Prostate gland (tissue), 2 donors: Measurements from ENCODE around the gene EXOSC7. TPM values are rescaled to one million over a fixed set of nuclear protein-coding genes. Genes with fewer than 3 reads are reported as not detected.

Source experiments
- DNase-seq: peaks from one replicate; pipeline ENCODE4 v3.0.0-alpha.2; 2019; ENCODE audit warnings: low spot score
- H3K27ac ChIP-seq, 2 donors: fragments of 200-600 bp; sonication (generic); 2 replicates each; pipeline ENCODE4 v1.5.1; 2017 to 2019
- H3K27me3 ChIP-seq: fragments of 200-600 bp; sonication (generic); replicated peaks from 2 replicates; pipeline ENCODE4 v1.5.1; 2019; ENCODE audit not compliant: insufficient read depth
- H3K36me3 ChIP-seq, 2 donors: fragments of 200-600 bp; sonication (generic); 1 replicate in 1 of 2; 2 replicates in 1 of 2; pipeline versions ENCODE4 v1.5.1 to v1.8.1; 2017 to 2019
- H3K4me1 ChIP-seq: fragments of 200-600 bp; sonication (generic); replicated peaks from 2 replicates; pipeline ENCODE4 v1.5.1; 2019
- H3K4me3 ChIP-seq, 2 donors: fragments of 200-600 bp; sonication (generic); 2 replicates each; pipeline ENCODE4 v1.5.1; 2017 to 2019
- H3K9me3 ChIP-seq: fragments of 200-600 bp; sonication (generic); 2 replicates; pipeline ENCODE4 v1.5.1; 2017
- CTCF ChIP-seq, 4 experiments: fragments of 200-600 bp in 2 of 4; fragments of 450-650 bp in 2 of 4; sonication (generic) in 2 of 4; IDR thresholded peaks; 1 replicate in 3 of 4; 2 replicates in 1 of 4; pipeline ENCODE4 v1.5.1; 2016 to 2019; ENCODE audit warnings: antibody characterized with exemption in 4 of 4, mild to moderate bottlenecking in 2 of 4, moderate library complexity in 2 of 4
- POLR2A ChIP-seq: fragments of 450-650 bp; IDR thresholded peaks from one replicate; pipeline ENCODE4 v1.6.1; 2016; ENCODE audit warnings: antibody characterized with exemption, mild to moderate bottlenecking
- POLR2AphosphoS5 ChIP-seq: sonication (generic); formaldehyde crosslinking; IDR thresholded peaks from one replicate; pipeline ENCODE4 v1.6.1; 2017; ENCODE audit warnings: antibody characterized with exemption
- WGBS: methylation state at CpG from one replicate; pipeline ENCODE4 v1.1.5; 2018; 5-methylcytosine and 5-hydroxymethylcytosine counted together
- intact Hi-C: fragments of 100-400 bp; cut with DNase I; formaldehyde crosslinking; loops from one replicate; pipeline ENCODE4 v1.14.2; 2022
- total RNA-seq, 2 donors: library from RNA; depleted of rRNA; stranded (reverse); fragments of >200 nt; gene quantifications; one replicate each; pipeline ENCODE4 v1.1.0, GENCODE V29; 2016

The EXOSC7 gene
- total RNA-seq, 2 donors from 2014 or later = 55.2 to 56.2 TPM

DNA sequence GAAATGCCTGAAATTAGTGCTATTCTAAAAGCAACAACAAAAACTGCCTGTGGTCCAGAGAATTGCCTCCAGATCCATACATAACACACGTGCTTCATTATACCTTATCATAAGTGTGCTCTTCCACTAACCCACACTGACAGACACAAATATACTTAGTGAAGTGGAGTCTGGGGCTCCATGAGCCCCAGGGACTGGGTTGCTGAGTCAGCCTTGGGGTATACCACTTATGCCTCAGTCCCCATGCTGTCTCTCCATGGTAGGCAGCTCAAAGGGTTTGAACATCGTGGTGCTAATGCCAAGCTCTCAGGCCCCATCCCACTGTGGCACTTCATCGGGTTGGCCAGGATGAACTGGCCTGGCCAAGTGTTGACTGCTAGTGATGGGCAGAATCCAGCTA is 10.9 kb upstream of the EXOSC7 start:
- Histone ChIP-seq H3K9me3 (no peaks in the 10 kb centered on the region), H3K4me3 (no peak overlapping the region), H3K36me3 (no peaks in the 10 kb centered on the region), H3K27me3 (no peaks in the 10 kb centered on the region), H3K4me1 (no peaks in the 10 kb centered on the region), H3K27ac (no peak overlapping the region)
- 83% methylated on average over 3 of the region's 3 CpGs for WGBS
- intact Hi-C loops = no loop called here
- TF ChIP-seq POLR2AphosphoS5 (no peak), POLR2A (no peak), CTCF (IDR thresholded peaks at IDR 0.05) (no peak)
- DNase-seq = no peak

GRCh38 chr3:44966795-44967278 is 9.2 kb upstream of the EXOSC7 start:
- no peaks in the 10 kb centered on the region for H3K36me3 ChIP-seq
- no peak overlapping the region for H3K27ac ChIP-seq
- H3K4me3 ChIP-seq = no peak overlapping the region
- WGBS = 39% methylated on average over 3 of the region's 3 CpGs
- H3K4me1 ChIP-seq = peaks cover 3% of the 10 kb centered on the region
- no peaks in the 10 kb centered on the region for H3K9me3 ChIP-seq
- TF ChIP-seq POLR2AphosphoS5 = peak; percentile 43
- TF ChIP-seq CTCF (IDR thresholded peaks at IDR 0.05) = no peak
- intact Hi-C loops = no loop called here
- peak; percentile 41 for DNase-seq
- no peaks in the 10 kb centered on the region for H3K27me3 ChIP-seq

DNA sequence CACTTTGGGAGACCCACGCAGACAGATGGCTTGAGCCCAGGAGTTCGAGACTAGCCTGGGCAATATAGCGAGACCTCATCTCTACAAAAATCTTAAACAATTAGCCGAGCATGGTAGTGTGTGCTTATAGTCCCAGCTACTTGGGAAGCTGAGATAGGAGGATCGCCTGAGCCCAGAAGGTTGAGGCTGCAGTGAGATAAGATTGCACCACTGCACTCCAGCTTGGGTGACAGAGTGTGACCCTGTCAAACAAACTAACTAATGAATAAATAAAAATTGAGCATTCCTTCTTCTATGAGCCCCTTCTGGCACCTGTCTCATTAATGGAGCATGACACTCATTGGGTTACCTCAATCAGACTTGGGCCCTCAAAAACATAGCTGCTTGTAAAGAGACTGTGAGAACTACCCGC is 7.6 kb upstream of the EXOSC7 start:
- Histone ChIP-seq H3K4me3 (no peak overlapping the region), H3K27me3 (no peaks in the 10 kb centered on the region), H3K36me3 (no peaks in the 10 kb centered on the region), H3K27ac (no peak overlapping the region), H3K4me1 (peaks cover 3% of the 10 kb centered on the region), H3K9me3 (no peaks in the 10 kb centered on the region)
- no peak for DNase-seq
- 60% methylated on average over 6 of the region's 6 CpGs for WGBS
- intact Hi-C loops = no loop called here
- TF ChIP-seq POLR2AphosphoS5 = no peak
- no peak for TF ChIP-seq POLR2A
- TF ChIP-seq CTCF (IDR thresholded peaks at IDR 0.05) = no peak

DNA sequence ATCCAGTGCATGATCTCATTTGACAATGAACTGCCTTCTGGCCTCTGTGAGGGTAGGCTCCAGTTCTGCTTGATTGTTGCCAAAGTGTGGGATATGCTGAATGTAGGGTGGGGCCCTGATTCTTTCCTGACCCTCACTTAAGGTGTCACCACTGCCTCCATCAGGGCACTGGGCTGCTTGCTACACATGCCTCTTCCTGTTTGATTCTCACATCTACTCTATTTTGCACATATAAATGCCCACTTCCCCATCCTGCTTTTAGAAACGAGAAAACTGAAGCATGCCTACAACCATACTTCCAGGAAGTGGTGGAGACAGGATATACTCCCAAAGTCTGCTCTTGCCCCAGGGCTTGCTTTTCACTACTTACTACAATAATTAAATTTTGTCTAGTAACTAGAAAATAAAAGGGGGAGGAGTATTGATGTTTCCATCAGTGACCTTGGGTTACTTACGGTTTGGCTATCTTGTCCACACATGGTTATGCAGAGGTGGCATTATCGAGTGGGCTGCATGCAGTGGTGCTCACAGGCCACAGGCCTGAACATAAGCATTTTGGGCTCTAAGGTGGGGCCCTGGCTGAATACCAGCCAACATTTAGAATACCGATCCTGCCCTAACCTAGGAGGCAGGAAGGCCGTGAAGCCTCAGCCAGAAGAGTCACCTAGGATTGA is 6.8 kb upstream of the EXOSC7 start:
- Histone ChIP-seq H3K36me3 (no peaks in the 10 kb centered on the region), H3K9me3 (no peaks in the 10 kb centered on the region), H3K4me3 (no peak overlapping the region), H3K27me3 (no peaks in the 10 kb centered on the region), H3K27ac (no peak overlapping the region), H3K4me1 (peaks cover 3% of the 10 kb centered on the region)
- TF ChIP-seq POLR2A (no peak), POLR2AphosphoS5 (no peak), CTCF (IDR thresholded peaks at IDR 0.05) (no peak)
- no peak for DNase-seq
- 93% methylated on average over 5 of the region's 5 CpGs for WGBS
- intact Hi-C loops = no loop called here

DNA sequence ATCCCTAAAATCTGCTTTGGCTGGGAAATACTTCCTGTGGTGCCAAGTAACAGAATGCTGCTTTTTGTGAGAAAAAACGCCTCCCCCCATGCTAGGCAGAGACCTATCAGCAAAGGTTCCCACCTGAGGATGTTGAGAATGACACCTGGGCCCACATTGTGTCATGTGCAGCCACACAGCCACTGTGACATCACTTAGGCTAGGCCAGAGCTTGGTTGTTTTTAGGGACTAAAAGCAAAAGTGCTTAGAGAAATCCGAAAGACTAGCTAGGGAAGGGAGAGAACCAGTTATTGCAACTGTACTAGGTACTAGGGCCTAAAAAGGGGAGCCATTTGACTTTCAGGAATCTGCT is 6.2 kb upstream of the EXOSC7 start:
- Histone ChIP-seq H3K27ac (no peak overlapping the region), H3K9me3 (no peaks in the 10 kb centered on the region), H3K27me3 (no peaks in the 10 kb centered on the region), H3K36me3 (no peaks in the 10 kb centered on the region), H3K4me3 (no peak overlapping the region), H3K4me1 (peaks cover 3% of the 10 kb centered on the region)
- no peak for TF ChIP-seq POLR2A
- no peak for TF ChIP-seq POLR2AphosphoS5
- no peak for TF ChIP-seq CTCF (IDR thresholded peaks at IDR 0.05)
- intact Hi-C loops = no loop called here
- 89% methylated on average over 2 of the region's 2 CpGs for WGBS
- DNase-seq = no peak
